HG03280 (cell line): Measurements from ENCODE around the gene OXSR1.
"Not testable (repeated sequence)": the region's sequence is repeated elsewhere in the genome, so short reads cannot be mapped to it uniquely, and the experiment has no call there.

Experiments used
- ATAC-seq: cut with Tn5 transposase; IDR thresholded peaks from one replicate; pipeline ENCODE4 v1.9.1; 2021; ENCODE audit warnings: mild to moderate bottlenecking, moderate library complexity; ENCODE audit not compliant: unreplicated experiment

The OXSR1 gene

GRCh38 chr3:38163841-38164642 lies 1.3 kb upstream of the OXSR1 start:
- ATAC-seq, result no peak

- ATAC-seq, result peak; percentile 12
Measured at GRCh38 chr3:38164643-38164951, 740 bp upstream of the OXSR1 start.

- no peak for ATAC-seq
Measured at GRCh38 chr3:38165722-38166387, 518 bp downstream of the OXSR1 start.

- ATAC-seq, result no peak
Measured at GRCh38 chr3:38167591-38167990, 2.3 kb downstream of the OXSR1 start.

- ATAC-seq, result no peak
Measured at GRCh38 chr3:38168151-38169026, 3.1 kb downstream of the OXSR1 start.

- ATAC-seq, result no peak
Measured at GRCh38 chr3:38169027-38169317, 3.6 kb downstream of the OXSR1 start.

GRCh38 chr3:38170722-38171121 lies 5.4 kb downstream of the OXSR1 start:
- no peak for ATAC-seq

GRCh38 chr3:38171622-38172021 lies 6.3 kb downstream of the OXSR1 start:
- ATAC-seq, result no peak

- peak; percentile 42 for ATAC-seq
Measured at GRCh38 chr3:38173834-38174418, 8.6 kb downstream of the OXSR1 start.

- ATAC-seq, result no peak
Measured at GRCh38 chr3:38177181-38177580, 11.8 kb downstream of the OXSR1 start.

- ATAC-seq, result no peak
Measured at GRCh38 chr3:38186781-38187180, 21.4 kb downstream of the OXSR1 start.

- no peak for ATAC-seq
Measured at GRCh38 chr3:38190481-38190881, 25.1 kb downstream of the OXSR1 start.

- ATAC-seq, result not testable (repeated sequence)
Measured at GRCh38 chr3:38202931-38203330, 37.6 kb downstream of the OXSR1 start.

- no peak for ATAC-seq
Measured at GRCh38 chr3:38203690-38204089, 38.4 kb downstream of the OXSR1 start.

- no peak for ATAC-seq
Measured at GRCh38 chr3:38204599-38205471, 39.5 kb downstream of the OXSR1 start.

GRCh38 chr3:38205472-38205805 lies 40.1 kb downstream of the OXSR1 start:
- ATAC-seq, result no peak

GRCh38 chr3:38207254-38208003 lies 42.1 kb downstream of the OXSR1 start:
- ATAC-seq, result no peak

GRCh38 chr3:38210141-38210757 lies 44.9 kb downstream of the OXSR1 start:
- peak; percentile 57 for ATAC-seq

GRCh38 chr3:38212141-38212540 lies 46.8 kb downstream of the OXSR1 start:
- ATAC-seq, result no peak
